ENCODE results near the gene ULK4. TPM values are rescaled to one million over a fixed set of nuclear protein-coding genes. Genes with fewer than 3 reads are reported as not detected.

The ULK4 gene
- polyA plus RNA-seq, 1 donor from 2014 or later, result 7.2 TPM

DNA sequence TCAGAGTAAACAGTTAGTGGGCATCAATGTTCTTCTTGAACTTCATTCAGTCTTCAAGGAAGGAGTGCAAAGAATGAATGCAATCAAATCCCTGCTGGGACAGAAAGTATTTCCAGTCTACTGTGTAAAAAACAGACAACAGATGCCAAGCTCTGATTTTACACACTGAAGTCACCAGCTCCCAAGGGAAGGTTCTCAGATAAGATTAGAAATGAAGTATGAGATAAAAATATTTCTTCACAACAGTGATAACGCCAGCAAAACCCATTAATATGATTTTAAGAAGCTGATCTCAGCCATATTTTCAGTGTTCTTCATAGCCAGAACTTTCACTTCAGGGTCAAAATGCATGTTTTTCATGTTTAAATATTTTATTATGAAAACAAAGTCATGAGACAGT lies 497.0 kb downstream of the ULK4 start:
- no peaks in the 10 kb centered on the region for H3F3A ChIP-seq (ENCODE audit: insufficient read depth, low read length, poor library complexity, severe bottlenecking)
- no peak overlapping the region for H2AFZ ChIP-seq (ENCODE audit: low read depth, low read length)
- H3K9me3 ChIP-seq (ENCODE audit: low read length), result no peaks in the 10 kb centered on the region
- no peaks in the 10 kb centered on the region for H4K20me1 ChIP-seq (ENCODE audit: insufficient read depth)
- H3K36me3 ChIP-seq (ENCODE audit: insufficient read depth, low read length), result no peaks in the 10 kb centered on the region
- H3K9ac ChIP-seq (ENCODE audit: low read length), result no peak overlapping the region
- no peak overlapping the region for H3K27ac ChIP-seq (ENCODE audit: low read length)
- H3K4me2 ChIP-seq (ENCODE audit: low read length), result no peak overlapping the region
- no peaks in the 10 kb centered on the region for H3K79me2 ChIP-seq (replicated peaks; ENCODE audit: insufficient read depth, low read length)
- no peaks in the 10 kb centered on the region for H3K27me3 ChIP-seq (ENCODE audit: insufficient read depth, low read depth, low read length)
- no peaks in the 10 kb centered on the region for H3K9me2 ChIP-seq (ENCODE audit: insufficient read depth, low read length)
- TF ChIP-seq TAF1 (IDR thresholded peaks at IDR 0.05; ENCODE audit: low read depth) (no peak), EP300 (conservative IDR thresholded peaks at IDR 0.05; ENCODE audit: poor library complexity, severe bottlenecking) (no peak)
- H3K4me3 ChIP-seq (ENCODE audit: low read length), result no peak overlapping the region

GRCh38 chr3:41464401-41464800 lies 497.5 kb downstream of the ULK4 start:
- no peak overlapping the region for H3K27ac ChIP-seq (ENCODE audit: low read length)
- no peak overlapping the region for H2AFZ ChIP-seq (ENCODE audit: low read depth, low read length)
- no peak overlapping the region for H3K9ac ChIP-seq (ENCODE audit: low read length)
- H3K36me3 ChIP-seq (ENCODE audit: insufficient read depth, low read length), result no peaks in the 10 kb centered on the region
- no peaks in the 10 kb centered on the region for H3K9me2 ChIP-seq (ENCODE audit: insufficient read depth, low read length)
- no peaks in the 10 kb centered on the region for H3K9me3 ChIP-seq (ENCODE audit: low read length)
- H3K4me3 ChIP-seq (ENCODE audit: low read length), result no peak overlapping the region
- no peaks in the 10 kb centered on the region for H3K27me3 ChIP-seq (ENCODE audit: insufficient read depth, low read depth, low read length)
- no peaks in the 10 kb centered on the region for H3K79me2 ChIP-seq (replicated peaks; ENCODE audit: insufficient read depth, low read length)
- no peaks in the 10 kb centered on the region for H3F3A ChIP-seq (ENCODE audit: insufficient read depth, low read length, poor library complexity, severe bottlenecking)
- TF ChIP-seq MXI1 (conservative IDR thresholded peaks at IDR 0.05; ENCODE audit: poor library complexity, severe bottlenecking) (no peak), EP300 (conservative IDR thresholded peaks at IDR 0.05; ENCODE audit: poor library complexity, severe bottlenecking) (no peak), POLR2AphosphoS5 (IDR thresholded peaks at IDR 0.05) (no peak)
- no peak overlapping the region for H3K4me2 ChIP-seq (ENCODE audit: low read length)
- H4K20me1 ChIP-seq (ENCODE audit: insufficient read depth), result no peaks in the 10 kb centered on the region

GRCh38 chr3:41462103-41462691 lies 499.7 kb downstream of the ULK4 start:
- Histone ChIP-seq H3K4me3 (ENCODE audit: low read length) (no peak overlapping the region), H3K9me2 (ENCODE audit: insufficient read depth, low read length) (no peaks in the 10 kb centered on the region)
- TF ChIP-seq EZH2 (IDR thresholded peaks at IDR 0.05; ENCODE audit: borderline replicate concordance, insufficient read depth, low read length, poor library complexity, severe bottlenecking) (no peak), MXI1 (conservative IDR thresholded peaks at IDR 0.05; ENCODE audit: poor library complexity, severe bottlenecking) (no peak), EP300 (conservative IDR thresholded peaks at IDR 0.05; ENCODE audit: poor library complexity, severe bottlenecking) (no peak), SMC3 (conservative IDR thresholded peaks at IDR 0.05; ENCODE audit: poor library complexity) (no peak), POLR2AphosphoS5 (IDR thresholded peaks at IDR 0.05) (no peak), TAF1 (IDR thresholded peaks at IDR 0.05; ENCODE audit: low read depth) (no peak), REST (IDR thresholded peaks at IDR 0.05; ENCODE audit: borderline replicate concordance) (no peak)
- TF ChIP-seq, protein P1, sequence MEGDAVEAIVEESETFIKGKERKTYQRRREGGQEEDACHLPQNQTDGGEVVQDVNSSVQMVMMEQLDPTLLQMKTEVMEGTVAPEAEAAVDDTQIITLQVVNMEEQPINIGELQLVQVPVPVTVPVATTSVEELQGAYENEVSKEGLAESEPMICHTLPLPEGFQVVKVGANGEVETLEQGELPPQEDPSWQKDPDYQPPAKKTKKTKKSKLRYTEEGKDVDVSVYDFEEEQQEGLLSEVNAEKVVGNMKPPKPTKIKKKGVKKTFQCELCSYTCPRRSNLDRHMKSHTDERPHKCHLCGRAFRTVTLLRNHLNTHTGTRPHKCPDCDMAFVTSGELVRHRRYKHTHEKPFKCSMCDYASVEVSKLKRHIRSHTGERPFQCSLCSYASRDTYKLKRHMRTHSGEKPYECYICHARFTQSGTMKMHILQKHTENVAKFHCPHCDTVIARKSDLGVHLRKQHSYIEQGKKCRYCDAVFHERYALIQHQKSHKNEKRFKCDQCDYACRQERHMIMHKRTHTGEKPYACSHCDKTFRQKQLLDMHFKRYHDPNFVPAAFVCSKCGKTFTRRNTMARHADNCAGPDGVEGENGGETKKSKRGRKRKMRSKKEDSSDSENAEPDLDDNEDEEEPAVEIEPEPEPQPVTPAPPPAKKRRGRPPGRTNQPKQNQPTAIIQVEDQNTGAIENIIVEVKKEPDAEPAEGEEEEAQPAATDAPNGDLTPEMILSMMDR (IDR thresholded peaks at IDR 0.05; ENCODE audit: poor library complexity, severe bottlenecking), result no peak

More at GRCh38 chr3:41462103-41462691, 499.7 kb downstream of the ULK4 start:
- Histone ChIP-seq H3K4me2 (ENCODE audit: low read length) (no peak overlapping the region), H3K79me2 (replicated peaks; ENCODE audit: insufficient read depth, low read length) (no peaks in the 10 kb centered on the region), H3K27me3 (ENCODE audit: insufficient read depth, low read depth, low read length) (no peaks in the 10 kb centered on the region), H4K20me1 (ENCODE audit: insufficient read depth) (no peaks in the 10 kb centered on the region), H3K9me3 (ENCODE audit: low read length) (no peaks in the 10 kb centered on the region), H2AFZ (ENCODE audit: low read depth, low read length) (no peak overlapping the region), H3K36me3 (ENCODE audit: insufficient read depth, low read length) (no peaks in the 10 kb centered on the region), H3F3A (ENCODE audit: insufficient read depth, low read length, poor library complexity, severe bottlenecking) (no peaks in the 10 kb centered on the region), H3K27ac (ENCODE audit: low read length) (no peak overlapping the region), H3K9ac (ENCODE audit: low read length) (no peak overlapping the region)

All from neural cell (in vitro differentiated cells).